ENCODE results near the gene EFEMP1. TPM values are rescaled to one million over a fixed set of nuclear protein-coding genes. Genes with fewer than 3 reads are reported as not detected.

Gene EFEMP1
- total RNA-seq, 3 donors from 2014 or later: 9.5 to 80.1 (median 40.8) TPM

GRCh38 chr2:55949211-55949610, 25.6 kb upstream of the EFEMP1 start:
- no peak overlapping the region for H3K4me3 ChIP-seq
- ATAC-seq: no peak
- no peaks in the 10 kb centered on the region for H3K4me1 ChIP-seq (ENCODE audit: low read depth)
- H3K9me3 ChIP-seq: no peaks in the 10 kb centered on the region
- intact Hi-C loops (cut with DNase I, micrococcal nuclease): no loop called here
- DNase-seq: no peak
- no peaks in the 10 kb centered on the region for H3K36me3 ChIP-seq (ENCODE audit: low read depth)
- TF ChIP-seq, protein P1, sequence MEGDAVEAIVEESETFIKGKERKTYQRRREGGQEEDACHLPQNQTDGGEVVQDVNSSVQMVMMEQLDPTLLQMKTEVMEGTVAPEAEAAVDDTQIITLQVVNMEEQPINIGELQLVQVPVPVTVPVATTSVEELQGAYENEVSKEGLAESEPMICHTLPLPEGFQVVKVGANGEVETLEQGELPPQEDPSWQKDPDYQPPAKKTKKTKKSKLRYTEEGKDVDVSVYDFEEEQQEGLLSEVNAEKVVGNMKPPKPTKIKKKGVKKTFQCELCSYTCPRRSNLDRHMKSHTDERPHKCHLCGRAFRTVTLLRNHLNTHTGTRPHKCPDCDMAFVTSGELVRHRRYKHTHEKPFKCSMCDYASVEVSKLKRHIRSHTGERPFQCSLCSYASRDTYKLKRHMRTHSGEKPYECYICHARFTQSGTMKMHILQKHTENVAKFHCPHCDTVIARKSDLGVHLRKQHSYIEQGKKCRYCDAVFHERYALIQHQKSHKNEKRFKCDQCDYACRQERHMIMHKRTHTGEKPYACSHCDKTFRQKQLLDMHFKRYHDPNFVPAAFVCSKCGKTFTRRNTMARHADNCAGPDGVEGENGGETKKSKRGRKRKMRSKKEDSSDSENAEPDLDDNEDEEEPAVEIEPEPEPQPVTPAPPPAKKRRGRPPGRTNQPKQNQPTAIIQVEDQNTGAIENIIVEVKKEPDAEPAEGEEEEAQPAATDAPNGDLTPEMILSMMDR (IDR thresholded peaks at IDR 0.05): no peak

- no peak for ATAC-seq
- no peaks in the 10 kb centered on the region for H3K4me1 ChIP-seq (ENCODE audit: low read depth)
- TF ChIP-seq, protein P1 (IDR thresholded peaks at IDR 0.05): no peak
- intact Hi-C loops (cut with DNase I, micrococcal nuclease): no loop called here
- H3K4me3 ChIP-seq: no peak overlapping the region
- no peaks in the 10 kb centered on the region for H3K36me3 ChIP-seq (ENCODE audit: low read depth)
- no peaks in the 10 kb centered on the region for H3K9me3 ChIP-seq
- DNase-seq: no peak
Measured at GRCh38 chr2:55948176-55948923, 24.8 kb upstream of the EFEMP1 start.

GRCh38 chr2:55947752-55948151, 24.2 kb upstream of the EFEMP1 start:
- ATAC-seq (no peak), DNase-seq (no peak)
- TF ChIP-seq, protein P1 (IDR thresholded peaks at IDR 0.05): no peak
- no peak overlapping the region for H3K4me3 ChIP-seq
- no peaks in the 10 kb centered on the region for H3K36me3 ChIP-seq (ENCODE audit: low read depth)
- intact Hi-C loops (cut with DNase I, micrococcal nuclease): no loop called here
- H3K9me3 ChIP-seq: no peaks in the 10 kb centered on the region
- H3K4me1 ChIP-seq (ENCODE audit: low read depth): no peaks in the 10 kb centered on the region

DNA sequence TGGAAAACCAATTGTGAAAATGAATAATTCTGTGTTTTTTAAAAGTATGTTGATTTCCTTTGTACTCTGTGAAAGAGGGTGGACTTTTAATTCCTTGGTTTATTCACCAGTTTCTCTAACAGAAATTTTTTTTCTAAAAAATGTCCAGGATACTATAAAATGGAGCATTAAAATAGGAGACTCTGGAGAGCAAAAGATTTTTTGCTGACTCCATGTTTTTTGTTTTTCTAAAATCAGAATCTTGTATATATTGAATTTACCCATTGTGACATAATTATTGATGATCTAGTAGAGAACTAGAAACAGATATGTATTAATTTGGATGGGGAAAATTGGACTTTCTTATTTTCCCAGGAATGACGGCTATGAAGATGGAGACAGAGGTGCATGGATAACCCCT, 23.2 kb upstream of the EFEMP1 start:
- no peaks in the 10 kb centered on the region for H3K9me3 ChIP-seq
- intact Hi-C loops (cut with DNase I, micrococcal nuclease): no loop called here
- no peaks in the 10 kb centered on the region for H3K4me1 ChIP-seq (ENCODE audit: low read depth)
- DNase-seq (no peak), ATAC-seq (no peak)
- H3K36me3 ChIP-seq (ENCODE audit: low read depth): no peaks in the 10 kb centered on the region
- H3K4me3 ChIP-seq: no peak overlapping the region
- TF ChIP-seq, protein P1 (IDR thresholded peaks at IDR 0.05): no peak

DNA sequence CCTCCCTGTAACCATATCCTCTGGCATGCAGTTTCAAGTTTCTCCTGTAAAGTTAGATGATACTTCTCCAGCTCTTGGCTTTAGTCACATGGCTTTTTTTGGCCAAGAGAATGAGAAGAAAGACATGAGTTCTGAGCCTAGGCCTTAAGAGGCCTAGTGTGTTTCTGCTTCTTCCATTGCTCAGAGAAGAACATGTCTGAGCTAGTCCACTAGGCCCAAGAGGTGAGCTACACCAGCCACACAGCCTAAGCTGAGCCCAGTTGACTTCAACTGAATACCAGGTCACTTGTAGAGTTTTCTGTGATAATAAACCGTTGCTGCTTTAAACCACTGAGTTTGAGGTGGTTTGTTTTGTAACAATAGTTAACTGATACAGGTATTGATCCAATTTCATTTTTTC, 19.9 kb upstream of the EFEMP1 start:
- Histone ChIP-seq H3K36me3 (ENCODE audit: low read depth) (no peaks in the 10 kb centered on the region), H3K9me3 (no peaks in the 10 kb centered on the region), H3K4me1 (ENCODE audit: low read depth) (no peaks in the 10 kb centered on the region), H3K4me3 (no peak overlapping the region)
- intact Hi-C loops (cut with DNase I, micrococcal nuclease): no loop called here
- no peak for DNase-seq
- TF ChIP-seq, protein P1 (IDR thresholded peaks at IDR 0.05): no peak
- ATAC-seq: no peak
